Body of pancreas (tissue), 4 donors: ENCODE results near the gene BTNL8.

Experiments
- CTCF ChIP-seq, 7 experiments: fragments of 450-650 bp in 4 of 7; fragments of 200-600 bp in 3 of 7; sonication (generic) in 3 of 7; IDR thresholded peaks; one replicate each; pipeline ENCODE4 v1.5.1; 2016 to 2019; ENCODE audit warnings: antibody characterized with exemption in 7 of 7
- POLR2A ChIP-seq, 3 donors: fragments of 450-650 bp; IDR thresholded peaks; one replicate each; pipeline ENCODE4 v1.6.1; 2016; ENCODE audit warnings: antibody characterized with exemption in 3 of 3, mild to moderate bottlenecking in 2 of 3

- TF ChIP-seq CTCF (IDR thresholded peaks at IDR 0.05) (no peak), POLR2A (IDR thresholded peaks at IDR 0.05) (no peak)
Measured at GRCh38 chr5:180918380-180918779, 19.4 kb downstream of the BTNL8 start.
